GM12864 (cell line): ENCODE data around the gene MALSU1.
"Not testable (repeated sequence)": the region's sequence is repeated elsewhere in the genome, so short reads cannot be mapped to it uniquely, and the experiment has no call there.

Experiments used
- DNase-seq: peaks from one replicate; pipeline ENCODE4 v3.0.0-alpha.2; 2011; ENCODE audit warnings: low read depth
- H3K4me3 ChIP-seq: 2 replicates; pipeline ENCODE4 v1.5.1; 2011; ENCODE audit warnings: mild to moderate bottlenecking, low read depth, low read length, control low read depth
- CTCF ChIP-seq: IDR thresholded peaks from 2 replicates; pipeline ENCODE4 v1.5.1; 2011; ENCODE audit warnings: low read depth, mild to moderate bottlenecking, moderate library complexity, low read length, control low read depth, inconsistent platforms; ENCODE audit errors: missing control alignments

MALSU1 gene

DNA sequence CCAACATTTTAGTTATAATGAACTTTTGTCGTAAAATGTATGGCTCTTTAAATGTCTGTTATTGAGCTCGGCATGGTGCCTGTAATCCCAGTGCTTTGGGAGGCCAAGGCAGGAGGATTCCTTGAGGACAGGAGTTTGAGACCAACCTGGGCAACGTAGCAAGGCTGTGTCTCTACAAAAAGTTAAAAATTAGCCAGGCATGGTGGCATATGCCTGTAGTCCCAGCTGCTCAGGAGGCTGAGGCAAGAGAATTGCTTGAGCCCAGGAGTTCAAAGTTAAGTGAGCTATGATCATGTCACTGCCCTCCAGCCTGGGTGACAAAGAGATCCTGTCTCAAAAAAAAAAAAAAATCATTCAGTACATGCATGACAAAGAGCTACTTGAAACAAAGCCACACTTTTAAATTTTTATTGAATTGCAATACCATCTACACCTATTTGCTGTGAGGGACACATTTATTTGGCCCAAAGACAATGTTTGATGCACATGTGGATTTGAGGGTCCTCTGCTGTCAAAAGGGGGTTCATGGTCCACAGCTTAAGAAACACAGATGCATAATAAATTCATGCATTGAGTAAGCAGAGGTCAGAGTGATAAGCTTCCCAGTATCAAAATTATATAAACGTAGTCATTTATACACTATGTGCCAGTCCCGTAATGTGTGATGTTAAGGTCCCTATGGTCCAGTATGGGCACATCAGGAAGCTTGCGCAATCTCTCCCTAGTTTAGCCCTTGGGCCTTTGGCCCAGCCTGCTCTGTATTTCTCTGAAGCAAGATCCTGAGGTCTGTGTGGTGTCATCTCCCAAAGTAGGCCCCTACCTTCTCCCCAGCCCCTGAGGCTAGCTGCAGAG is 4.4 kb upstream of the MALSU1 start:
- H3K4me3 ChIP-seq: no peak overlapping the region
- no peak for DNase-seq
- TF ChIP-seq CTCF: no peak

- no peak overlapping the region for H3K4me3 ChIP-seq
- no peak for TF ChIP-seq CTCF
- DNase-seq: no peak
Observed at GRCh38 chr7:23295401-23295697, 3.8 kb upstream of the MALSU1 start.

DNA sequence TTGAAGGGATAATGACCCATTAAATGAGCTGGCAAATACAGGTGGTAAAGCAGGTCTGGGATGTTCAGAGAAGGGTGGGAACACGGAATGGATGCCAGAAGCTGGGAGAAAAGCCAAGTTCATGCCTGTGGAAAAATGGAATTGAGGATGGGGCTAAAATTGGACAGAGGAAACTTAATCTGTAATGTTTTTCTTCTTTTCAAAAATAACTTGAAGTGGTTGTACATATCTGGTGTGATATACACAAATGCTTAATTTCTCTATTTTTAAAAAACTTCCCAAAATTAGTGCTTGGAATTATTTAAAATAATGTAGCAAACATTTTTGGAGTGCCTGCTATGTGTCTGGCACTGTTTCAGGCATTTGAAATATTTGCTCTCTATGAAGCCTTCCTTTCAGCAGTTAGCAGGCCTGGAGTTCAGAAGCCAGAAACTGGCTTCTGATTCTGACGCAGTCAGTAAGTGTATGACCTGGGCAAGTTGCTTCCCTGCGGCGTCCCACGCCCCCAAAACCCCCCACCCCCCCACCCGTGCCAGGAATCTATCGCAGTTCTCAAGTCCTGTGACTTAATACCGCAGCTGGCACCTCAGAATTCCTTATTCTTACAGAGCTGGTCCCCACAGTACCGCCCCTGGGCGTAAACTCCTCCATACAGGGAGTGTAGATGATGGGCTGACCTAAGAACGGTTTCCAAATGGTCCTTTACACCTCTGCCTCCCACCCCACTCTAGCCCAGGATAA is 828 bp upstream of the MALSU1 start:
- peak overlapping the region; percentile 91; the same call in 1 of the 2 replicates for H3K4me3 ChIP-seq
- no peak for DNase-seq
- TF ChIP-seq CTCF: no peak

DNA sequence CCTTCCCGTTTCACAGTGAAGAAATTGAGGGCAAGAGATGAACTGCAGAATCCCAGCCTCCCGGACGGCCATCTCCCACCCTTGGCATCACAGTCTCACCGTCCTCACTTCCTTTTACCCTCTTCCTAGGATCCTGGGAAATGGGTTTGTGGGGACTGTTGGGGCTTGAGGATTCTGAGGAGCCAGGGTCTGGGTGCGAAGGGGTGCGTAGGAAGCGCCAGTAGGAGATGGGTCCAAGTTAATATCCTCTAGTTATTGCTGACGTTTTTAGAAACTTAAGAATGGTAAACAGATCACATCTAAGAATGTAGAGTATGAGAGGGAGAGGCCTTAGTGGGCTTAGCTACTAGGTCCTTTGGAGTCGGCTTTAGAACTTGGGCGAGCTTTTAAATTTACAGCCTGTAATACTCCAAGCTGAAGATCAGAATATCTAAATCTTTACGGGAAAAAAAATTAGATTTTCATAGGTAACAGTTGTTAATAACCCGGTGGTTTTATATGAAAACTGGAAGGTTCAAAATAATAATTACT is 696 bp downstream of the MALSU1 start:
- no peak for DNase-seq
- TF ChIP-seq CTCF: no peak

DNA sequence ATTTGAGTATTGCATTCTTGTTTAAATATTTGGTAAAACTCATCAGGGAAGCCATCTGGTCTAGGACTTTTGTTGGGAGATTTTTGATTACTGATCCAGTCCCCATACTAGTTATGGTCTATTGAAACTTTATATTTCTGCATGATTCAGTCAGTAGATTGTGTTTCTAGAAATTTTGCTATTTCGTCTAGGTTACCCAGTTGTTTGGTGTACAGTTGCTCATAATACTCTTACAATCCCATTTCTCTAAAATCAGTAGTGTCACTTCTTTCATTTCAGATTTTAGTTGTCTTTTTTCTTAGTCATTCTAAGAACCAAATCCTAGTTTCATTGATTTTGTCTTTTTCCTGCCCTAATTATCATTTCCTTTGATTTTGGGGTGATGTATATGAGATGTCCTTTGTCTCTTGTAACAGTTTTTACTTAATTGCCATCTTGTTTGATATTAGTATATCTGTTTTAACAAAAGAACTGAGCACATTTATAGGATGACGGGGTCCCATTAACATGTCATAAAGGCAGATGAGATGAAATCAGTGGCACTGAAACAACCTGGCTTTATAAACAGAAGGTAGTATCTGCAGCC is 7.9 kb downstream of the MALSU1 start:
- no peak overlapping the region for H3K4me3 ChIP-seq
- no peak for TF ChIP-seq CTCF
- no peak for DNase-seq

More for the DNA sequence above, 696 bp downstream of the MALSU1 start:
- peak overlapping the region; percentile 91 for H3K4me3 ChIP-seq

DNA sequence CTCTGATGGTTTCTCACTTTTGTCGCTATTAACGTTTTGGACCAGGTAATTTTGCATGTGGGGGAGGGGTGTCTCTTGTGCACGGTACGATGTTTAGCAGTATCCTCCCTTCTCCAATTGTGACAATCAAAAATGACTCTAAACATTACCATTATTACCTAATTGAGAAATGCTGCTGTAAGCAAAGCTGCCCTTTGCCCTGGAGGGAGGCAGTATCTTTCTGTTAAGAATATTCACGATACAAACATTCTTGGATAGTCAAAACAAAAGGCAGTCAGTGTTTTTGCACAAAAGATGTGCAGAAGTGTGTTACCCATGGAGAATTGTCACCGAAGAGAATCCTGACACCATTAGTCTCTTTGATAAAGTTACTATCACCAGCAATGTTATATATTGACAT is 9.6 kb downstream of the MALSU1 start:
- TF ChIP-seq CTCF: no peak

GRCh38 chr7:23312141-23312540 is 13.0 kb downstream of the MALSU1 start:
- not testable (repeated sequence) for H3K4me3 ChIP-seq, DNase-seq

More for the DNA sequence above, 9.6 kb downstream of the MALSU1 start:
- no peak overlapping the region for H3K4me3 ChIP-seq
- DNase-seq: no peak
